Prostate gland (tissue), 2 donors: ENCODE measurements around the gene ATF7IP.
A peak's percentile ranks its signal among the peaks of the same experiment; 100 is the strongest.

Experiments
- CTCF ChIP-seq, 4 experiments: fragments of 200-600 bp in 2 of 4; fragments of 450-650 bp in 2 of 4; sonication (generic) in 2 of 4; IDR thresholded peaks; 1 replicate in 3 of 4; 2 replicates in 1 of 4; pipeline ENCODE4 v1.5.1; 2016 to 2019; ENCODE audit warnings: antibody characterized with exemption in 4 of 4, mild to moderate bottlenecking in 2 of 4, moderate library complexity in 2 of 4
- POLR2A ChIP-seq: fragments of 450-650 bp; IDR thresholded peaks from one replicate; pipeline ENCODE4 v1.6.1; 2016; ENCODE audit warnings: antibody characterized with exemption, mild to moderate bottlenecking
- POLR2AphosphoS5 ChIP-seq: sonication (generic); formaldehyde crosslinking; IDR thresholded peaks from one replicate; pipeline ENCODE4 v1.6.1; 2017; ENCODE audit warnings: antibody characterized with exemption

GRCh38 chr12:14418451-14418890 is 53.0 kb downstream of the ATF7IP start:
- TF ChIP-seq CTCF (IDR thresholded peaks at IDR 0.05), result peak in 3 of 4 experiments; percentile 17 to 50 (median 37)
- TF ChIP-seq POLR2AphosphoS5, result peak; percentile 44
- no peak for TF ChIP-seq POLR2A
